IgD-negative memory B cell (primary cell): ENCODE data around the gene CACNA1G. TPM values are rescaled to one million over a fixed set of nuclear protein-coding genes. Genes with fewer than 3 reads are reported as not detected.

ENCODE experiments used
- H3K27ac Mint-ChIP-seq, 3 donors: one replicate each; pipeline ENCODE4 v1.8.0; 2020 to 2022; ENCODE audit warnings: mild to moderate bottlenecking in 3 of 3, mixed read lengths in 3 of 3, moderate library complexity in 1 of 3
- H3K27me3 Mint-ChIP-seq: one replicate; pipeline ENCODE4 v1.8.0; 2021; ENCODE audit warnings: mixed read lengths
- H3K36me3 Mint-ChIP-seq: one replicate; pipeline ENCODE4 v1.8.0; 2020; ENCODE audit warnings: mild to moderate bottlenecking, mixed read lengths
- H3K4me1 Mint-ChIP-seq, 3 donors: one replicate each; pipeline ENCODE4 v1.8.0; 2020 to 2022; ENCODE audit warnings: mixed read lengths in 3 of 3, mild to moderate bottlenecking in 1 of 3
- H3K4me3 Mint-ChIP-seq, 4 donors: one replicate each; pipeline ENCODE4 v1.8.0; 2020 to 2022; ENCODE audit warnings: mild to moderate bottlenecking in 4 of 4, mixed read lengths in 4 of 4, moderate library complexity in 3 of 4
- H3K9me3 Mint-ChIP-seq, 3 donors: one replicate each; pipeline ENCODE4 v1.8.0; 2020 to 2021; ENCODE audit warnings: mixed read lengths in 3 of 3, mild to moderate bottlenecking in 1 of 3
- polyA plus RNA-seq: library from polyadenylated mRNA; unstranded; fragments of 300-500 nt; fragmentation: Illumina TruSeq; gene quantifications from one replicate; pipeline ENCODE4 v1.2.3, GENCODE V29; 2021

Gene CACNA1G
- polyA plus RNA-seq, 1 donor from 2014 or later = not detected

GRCh38 chr17:50538549-50539410 lies 21.7 kb upstream of the CACNA1G start:
- peaks cover 26% of the 10 kb centered on the region for H3K27me3 Mint-ChIP-seq
- H3K4me1 Mint-ChIP-seq = peaks cover 5 to 13% (median 11%) of the 10 kb centered on the region in 3 donors
- no peaks in the 10 kb centered on the region for H3K9me3 Mint-ChIP-seq
- peak overlapping the region in 1 of 4 donors; percentile 21 for H3K4me3 Mint-ChIP-seq
- H3K27ac Mint-ChIP-seq = peak overlapping the region in 1 of 3 donors; percentile 76
- no peaks in the 10 kb centered on the region for H3K36me3 Mint-ChIP-seq

- Mint-ChIP-seq H3K36me3 (no peaks in the 10 kb centered on the region), H3K4me1 (peaks cover 5 to 18% (median 7%) of the 10 kb centered on the region in 3 donors), H3K9me3 (no peaks in the 10 kb centered on the region), H3K27me3 (peaks cover 15% of the 10 kb centered on the region), H3K27ac (no peak overlapping the region), H3K4me3 (peak overlapping the region in 1 of 4 donors; percentile 49)
Measured at GRCh38 chr17:50539762-50540559, 20.6 kb upstream of the CACNA1G start.

DNA sequence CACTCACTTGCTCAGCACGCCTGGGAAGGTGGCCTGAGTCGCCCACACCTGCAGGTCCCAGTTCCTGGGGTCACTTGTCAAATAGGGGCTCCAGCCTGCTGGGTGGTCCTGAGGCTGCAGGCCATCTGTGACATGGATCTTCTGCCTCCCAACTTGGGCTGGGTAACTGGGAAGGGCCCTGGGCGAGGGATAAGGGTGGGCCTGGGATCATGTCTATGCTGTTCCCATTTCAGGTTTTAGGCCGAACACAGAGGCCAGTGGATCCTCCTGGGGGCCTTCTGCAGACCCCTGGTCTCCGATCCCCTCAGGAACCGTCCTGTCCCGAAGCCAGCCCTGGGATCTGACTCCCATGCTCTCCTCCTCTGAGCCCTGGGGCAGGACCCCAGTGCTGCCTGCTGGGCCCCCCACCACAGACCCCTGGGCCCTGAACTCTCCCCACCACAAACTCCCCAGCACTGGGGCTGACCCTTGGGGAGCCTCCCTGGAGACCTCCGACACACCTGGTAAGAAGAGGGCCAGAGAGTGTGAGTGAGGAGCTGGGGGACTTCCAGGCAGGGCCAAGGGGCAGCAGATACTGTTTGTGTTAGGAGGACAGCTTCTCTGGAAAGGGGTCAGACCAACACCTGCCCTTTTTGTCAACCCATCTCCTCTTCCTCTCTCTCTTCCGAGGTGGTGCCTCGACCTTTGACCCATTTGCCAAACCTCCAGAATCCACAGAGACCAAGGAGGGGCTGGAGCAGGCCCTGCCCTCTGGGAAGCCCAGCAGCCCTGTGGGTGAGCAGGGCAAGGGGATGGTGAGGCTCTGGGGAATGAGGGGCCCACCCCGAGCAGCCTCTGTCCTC lies 19.7 kb upstream of the CACNA1G start:
- peaks cover 0 to 1% (median 0%) of the 10 kb centered on the region in 3 donors for H3K9me3 Mint-ChIP-seq
- no peak overlapping the region for H3K27ac Mint-ChIP-seq
- H3K4me1 Mint-ChIP-seq = peaks cover 5 to 18% (median 7%) of the 10 kb centered on the region in 3 donors
- H3K27me3 Mint-ChIP-seq = peaks cover 8% of the 10 kb centered on the region
- H3K4me3 Mint-ChIP-seq = peak overlapping the region in 3 of 4 donors; percentile 17 to 86 (median 81)
- no peaks in the 10 kb centered on the region for H3K36me3 Mint-ChIP-seq

DNA sequence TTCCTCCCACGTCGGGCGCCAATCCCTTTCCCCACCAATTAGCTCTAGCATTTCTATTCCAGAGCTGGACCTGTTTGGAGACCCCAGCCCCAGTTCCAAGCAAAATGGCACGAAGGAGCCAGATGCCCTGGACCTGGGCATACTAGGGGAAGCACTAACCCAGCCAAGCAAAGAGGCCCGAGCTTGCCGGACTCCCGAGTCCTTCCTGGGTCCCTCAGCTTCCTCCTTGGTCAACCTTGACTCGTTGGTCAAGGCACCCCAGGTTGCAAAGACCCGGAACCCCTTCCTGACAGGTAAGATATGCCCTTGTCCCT lies 19.2 kb upstream of the CACNA1G start:
- Mint-ChIP-seq H3K4me3 (peak overlapping the region; percentile 81 to 95 (median 89)), H3K27me3 (peaks cover 6% of the 10 kb centered on the region), H3K4me1 (peaks cover 7 to 18% (median 7%) of the 10 kb centered on the region in 3 donors), H3K36me3 (no peaks in the 10 kb centered on the region), H3K27ac (no peak overlapping the region), H3K9me3 (peaks cover 0 to 1% (median 0%) of the 10 kb centered on the region in 3 donors)

GRCh38 chr17:50541716-50542688 lies 18.5 kb upstream of the CACNA1G start:
- H3K4me1 Mint-ChIP-seq = peaks cover 9 to 18% (median 10%) of the 10 kb centered on the region in 3 donors
- peak overlapping the region; percentile 81 to 95 (median 89) for H3K4me3 Mint-ChIP-seq
- peaks cover 0 to 1% (median 0%) of the 10 kb centered on the region in 3 donors for H3K9me3 Mint-ChIP-seq
- H3K27ac Mint-ChIP-seq = peak overlapping the region in 2 of 3 donors; percentile 11 to 86
- peaks cover 1% of the 10 kb centered on the region for H3K27me3 Mint-ChIP-seq
- H3K36me3 Mint-ChIP-seq = no peaks in the 10 kb centered on the region

- H3K4me3 Mint-ChIP-seq = peak overlapping the region; percentile 81 to 95 (median 89)
- peaks cover 0 to 1% (median 0%) of the 10 kb centered on the region in 3 donors for H3K9me3 Mint-ChIP-seq
- peaks cover 1% of the 10 kb centered on the region for H3K27me3 Mint-ChIP-seq
- H3K4me1 Mint-ChIP-seq = peaks cover 13 to 18% (median 13%) of the 10 kb centered on the region in 3 donors
- H3K36me3 Mint-ChIP-seq = no peaks in the 10 kb centered on the region
- H3K27ac Mint-ChIP-seq = peak overlapping the region; percentile 40 to 56 (median 43)
Measured at GRCh38 chr17:50542795-50543774, 17.4 kb upstream of the CACNA1G start.

GRCh38 chr17:50544516-50544915 lies 16.0 kb upstream of the CACNA1G start:
- Mint-ChIP-seq H3K9me3 (peaks cover 0 to 1% (median 0%) of the 10 kb centered on the region in 3 donors), H3K36me3 (no peaks in the 10 kb centered on the region), H3K27me3 (peaks cover 1% of the 10 kb centered on the region), H3K4me1 (peaks cover 13 to 18% (median 13%) of the 10 kb centered on the region in 3 donors), H3K4me3 (peak overlapping the region; percentile 9 to 68 (median 24)), H3K27ac (no peak overlapping the region)

DNA sequence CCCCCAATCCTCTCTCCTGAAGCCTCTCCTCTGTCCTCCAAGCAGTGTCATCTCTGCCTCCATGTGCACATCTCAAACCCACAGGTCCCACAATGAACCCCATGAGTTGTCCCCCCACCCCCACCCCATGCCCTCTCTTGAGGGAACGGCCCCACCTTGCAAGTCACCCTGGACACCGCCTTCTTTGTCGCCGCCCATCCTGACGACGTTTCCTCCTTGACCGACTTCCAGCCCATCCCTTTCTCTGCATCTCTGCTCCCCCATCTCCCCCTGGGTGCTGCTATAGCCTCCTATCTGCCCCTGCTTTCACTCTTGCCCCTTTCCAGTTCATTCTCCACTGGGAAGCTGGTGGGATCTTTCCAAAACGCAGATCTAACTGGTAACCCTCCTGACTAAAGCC lies 15.2 kb upstream of the CACNA1G start:
- Mint-ChIP-seq H3K36me3 (peaks cover 2% of the 10 kb centered on the region), H3K27ac (no peak overlapping the region), H3K27me3 (peaks cover 1% of the 10 kb centered on the region), H3K4me3 (peak overlapping the region in 1 of 4 donors; percentile 84), H3K4me1 (peaks cover 13 to 18% (median 14%) of the 10 kb centered on the region in 3 donors), H3K9me3 (peaks cover 0 to 1% (median 0%) of the 10 kb centered on the region in 3 donors)

GRCh38 chr17:50546701-50547034 lies 13.8 kb upstream of the CACNA1G start:
- Mint-ChIP-seq H3K4me3 (peak overlapping the region; percentile 67 to 89 (median 78)), H3K27me3 (peaks cover under 1% of the 10 kb centered on the region), H3K4me1 (peaks cover 12 to 16% (median 13%) of the 10 kb centered on the region in 3 donors), H3K27ac (peak overlapping the region in 2 of 3 donors; percentile 9 to 27), H3K9me3 (peaks cover 0 to 1% (median 0%) of the 10 kb centered on the region in 3 donors), H3K36me3 (peaks cover 4% of the 10 kb centered on the region)

GRCh38 chr17:50547035-50547735 lies 13.3 kb upstream of the CACNA1G start, which contains the start of gene SPATA20:
Gene SPATA20 (plus strand): TSS chr17:50547174. CDS start chr17:50547209, 35 bp downstream.
- peaks cover 11 to 13% (median 12%) of the 10 kb centered on the region in 3 donors for H3K4me1 Mint-ChIP-seq
- H3K9me3 Mint-ChIP-seq = peaks cover 0 to 1% (median 0%) of the 10 kb centered on the region in 3 donors
- peak within 1 kb of the TSS in 2 of 3 donors; percentile 9 to 90 for H3K27ac Mint-ChIP-seq
- peaks cover 4% of the 10 kb centered on the region for H3K36me3 Mint-ChIP-seq
- no peaks in the 10 kb centered on the region for H3K27me3 Mint-ChIP-seq
- H3K4me3 Mint-ChIP-seq = peak within 1 kb of the TSS; percentile 72 to 94 (median 82)

DNA sequence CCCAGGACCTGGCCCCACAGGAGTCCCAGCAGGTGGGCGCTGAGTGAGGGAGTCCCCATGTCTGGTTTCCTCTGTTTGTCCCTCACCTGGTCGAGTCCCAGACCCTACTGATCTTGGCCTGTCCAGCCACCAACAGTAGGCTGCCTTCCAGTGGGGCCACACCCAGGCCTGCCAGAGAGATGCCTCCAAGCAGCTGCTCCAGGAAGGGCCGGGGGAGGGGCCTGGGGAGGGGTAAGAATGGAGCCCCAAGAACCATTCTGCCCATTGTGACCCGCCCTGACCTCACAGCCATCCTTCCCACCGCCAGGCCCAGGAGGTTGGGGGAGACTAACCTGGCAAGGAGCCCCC lies 12.8 kb upstream of the CACNA1G start:
- Mint-ChIP-seq H3K27me3 (no peaks in the 10 kb centered on the region), H3K9me3 (peaks cover 0 to 1% (median 0%) of the 10 kb centered on the region in 3 donors), H3K36me3 (peaks cover 4% of the 10 kb centered on the region), H3K4me1 (peaks cover 7 to 8% (median 8%) of the 10 kb centered on the region in 3 donors), H3K27ac (peak overlapping the region in 2 of 3 donors; percentile 9 to 90), H3K4me3 (peak overlapping the region; percentile 72 to 94 (median 82))

- peaks cover 4% of the 10 kb centered on the region for H3K36me3 Mint-ChIP-seq
- no peak overlapping the region for H3K27ac Mint-ChIP-seq
- H3K4me3 Mint-ChIP-seq = no peak overlapping the region
- H3K4me1 Mint-ChIP-seq = peaks cover 5 to 8% (median 7%) of the 10 kb centered on the region in 3 donors
- no peaks in the 10 kb centered on the region for H3K27me3 Mint-ChIP-seq
- peaks cover 0 to 1% (median 0%) of the 10 kb centered on the region in 3 donors for H3K9me3 Mint-ChIP-seq
Measured at GRCh38 chr17:50548831-50549230, 11.7 kb upstream of the CACNA1G start.
